Lower lobe of right lung (tissue), 2 donors: ENCODE data around the gene TSBP1. TPM values are rescaled to one million over a fixed set of nuclear protein-coding genes. Genes with fewer than 3 reads are reported as not detected.

Source experiments
- ATAC-seq, 2 donors: fragments of 200-7000 bp; cut with Tn5 transposase; one replicate each; pipeline ENCODE4 v1.9.1; 2020 to 2022; ENCODE audit warnings: mild to moderate bottlenecking in 2 of 2, moderate library complexity in 2 of 2
- DNase-seq: peaks from one replicate; pipeline ENCODE4 v3.0.0-alpha.2; 2020
- H3K27ac ChIP-seq: fragments of 200-600 bp; one replicate; pipeline ENCODE4 v1.8.0; 2022
- H3K27me3 ChIP-seq: fragments of 200-600 bp; one replicate; pipeline ENCODE4 v1.8.0; 2022; ENCODE audit warnings: low read depth
- H3K36me3 ChIP-seq: fragments of 200-600 bp; one replicate; pipeline ENCODE4 v1.8.0; 2022; ENCODE audit warnings: mild to moderate bottlenecking
- H3K4me1 ChIP-seq: fragments of 200-600 bp; one replicate; pipeline ENCODE4 v1.8.0; 2022
- H3K4me3 ChIP-seq: fragments of 200-600 bp; one replicate; pipeline ENCODE4 v1.8.0; 2022; ENCODE audit warnings: mild to moderate bottlenecking
- H3K9me3 ChIP-seq: fragments of 200-600 bp; one replicate; pipeline ENCODE4 v1.8.0; 2022
- intact Hi-C: fragments of 100-400 bp; cut with DNase I; formaldehyde crosslinking; loops from one replicate; pipeline ENCODE4 v1.11.0; 2022
- total RNA-seq: library from RNA; stranded (reverse); fragmentation: NEBNext Ultra II Directional; extraction: Animal tissue kit (Norgen Biotek cat#: 25700); gene quantifications from one replicate; pipeline ENCODE4 v1.2.1, GENCODE V29; 2021
- TF ChIP-seq, protein P1 (sequence below): fragments of 200-600 bp; IDR thresholded peaks from one replicate; pipeline ENCODE4 v1.8.0; 2022; ENCODE audit warnings: antibody characterized with exemption, mild to moderate bottlenecking
- donor health status: DM: no; HTN: yes; CAD: no; lungs with severe emphysema.

Gene TSBP1
- total RNA-seq, 1 donor from 2014 or later = not detected

DNA sequence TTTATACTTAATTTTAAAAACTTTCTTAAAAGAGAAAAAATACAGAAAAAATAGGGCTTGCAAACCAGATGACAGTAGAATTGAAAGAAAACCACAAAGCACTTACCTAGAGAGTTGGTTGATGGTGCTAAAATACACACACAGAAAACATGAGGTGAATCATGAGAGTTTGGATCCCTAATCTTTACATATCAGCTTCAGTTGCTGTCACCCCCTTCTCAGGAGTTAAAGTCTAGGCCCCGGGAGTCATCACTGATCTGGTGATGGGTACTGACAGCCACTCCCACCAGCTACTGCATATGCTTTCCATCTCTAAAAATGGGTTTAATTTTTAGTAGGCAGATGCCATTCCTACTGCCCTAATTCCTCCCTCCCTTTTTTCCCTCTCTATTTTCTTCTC lies 16.7 kb downstream of the TSBP1 start:
- no peak overlapping the region for H3K4me3 ChIP-seq
- no peaks in the 10 kb centered on the region for H3K27me3 ChIP-seq
- DNase-seq = no peak
- TF ChIP-seq, protein P1, sequence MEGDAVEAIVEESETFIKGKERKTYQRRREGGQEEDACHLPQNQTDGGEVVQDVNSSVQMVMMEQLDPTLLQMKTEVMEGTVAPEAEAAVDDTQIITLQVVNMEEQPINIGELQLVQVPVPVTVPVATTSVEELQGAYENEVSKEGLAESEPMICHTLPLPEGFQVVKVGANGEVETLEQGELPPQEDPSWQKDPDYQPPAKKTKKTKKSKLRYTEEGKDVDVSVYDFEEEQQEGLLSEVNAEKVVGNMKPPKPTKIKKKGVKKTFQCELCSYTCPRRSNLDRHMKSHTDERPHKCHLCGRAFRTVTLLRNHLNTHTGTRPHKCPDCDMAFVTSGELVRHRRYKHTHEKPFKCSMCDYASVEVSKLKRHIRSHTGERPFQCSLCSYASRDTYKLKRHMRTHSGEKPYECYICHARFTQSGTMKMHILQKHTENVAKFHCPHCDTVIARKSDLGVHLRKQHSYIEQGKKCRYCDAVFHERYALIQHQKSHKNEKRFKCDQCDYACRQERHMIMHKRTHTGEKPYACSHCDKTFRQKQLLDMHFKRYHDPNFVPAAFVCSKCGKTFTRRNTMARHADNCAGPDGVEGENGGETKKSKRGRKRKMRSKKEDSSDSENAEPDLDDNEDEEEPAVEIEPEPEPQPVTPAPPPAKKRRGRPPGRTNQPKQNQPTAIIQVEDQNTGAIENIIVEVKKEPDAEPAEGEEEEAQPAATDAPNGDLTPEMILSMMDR = no peak
- no peaks in the 10 kb centered on the region for H3K9me3 ChIP-seq
- no peaks in the 10 kb centered on the region for H3K4me1 ChIP-seq
- intact Hi-C loops = no loop called here
- H3K27ac ChIP-seq = no peak overlapping the region
- no peak for ATAC-seq
- no peaks in the 10 kb centered on the region for H3K36me3 ChIP-seq

DNA sequence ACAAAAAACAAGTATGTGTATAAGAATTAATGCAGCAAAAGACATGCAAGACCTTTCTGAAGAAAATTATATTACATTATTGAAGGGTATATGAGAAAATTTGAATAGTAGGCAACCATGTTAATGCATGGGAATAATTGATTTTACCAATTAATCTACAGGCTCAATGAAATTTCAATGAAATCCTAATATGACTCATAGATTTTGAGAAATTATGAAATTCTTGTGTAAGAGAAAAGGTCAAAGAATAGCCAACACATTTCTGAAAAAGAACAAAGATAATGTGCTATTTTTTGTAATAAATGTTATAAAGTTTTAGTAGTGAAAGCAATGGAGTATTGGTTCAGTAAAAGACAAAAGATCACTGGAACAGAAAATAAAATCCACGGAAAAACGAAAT lies 18.4 kb downstream of the TSBP1 start:
- no peak for ATAC-seq
- Histone ChIP-seq H3K27ac (no peak overlapping the region), H3K4me3 (no peak overlapping the region)

DNA sequence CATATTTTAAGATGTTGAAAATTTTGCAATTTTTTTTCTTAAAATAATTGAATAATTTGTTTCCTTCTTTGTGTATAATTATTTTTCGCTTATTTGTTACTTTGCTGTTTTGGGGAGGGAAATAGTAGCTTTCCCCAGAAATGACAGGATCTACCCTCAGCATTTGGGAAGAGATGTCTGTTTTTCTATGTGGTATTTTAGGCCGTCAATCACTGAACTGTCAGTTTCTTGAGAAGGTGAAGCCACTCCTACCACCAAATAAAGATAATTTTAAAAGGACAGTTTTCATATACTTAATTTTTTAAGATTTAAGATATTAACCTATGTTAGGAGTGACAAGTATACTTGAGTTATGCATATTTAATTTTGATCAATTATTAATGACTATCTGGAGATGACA lies 31.5 kb downstream of the TSBP1 start:
- DNase-seq = no peak
- intact Hi-C loops = no loop called here
- Histone ChIP-seq H3K4me3 (no peak overlapping the region), H3K9me3 (no peaks in the 10 kb centered on the region), H3K27ac (no peak overlapping the region), H3K36me3 (no peaks in the 10 kb centered on the region), H3K4me1 (peaks cover 3% of the 10 kb centered on the region), H3K27me3 (no peaks in the 10 kb centered on the region)
- no peak for ATAC-seq
- TF ChIP-seq, protein P1 = no peak

More for the DNA sequence above, 18.4 kb downstream of the TSBP1 start:
- DNase-seq = no peak
- Histone ChIP-seq H3K27me3 (no peaks in the 10 kb centered on the region), H3K4me1 (no peaks in the 10 kb centered on the region), H3K36me3 (no peaks in the 10 kb centered on the region), H3K9me3 (no peaks in the 10 kb centered on the region)
- TF ChIP-seq, protein P1 = no peak
- intact Hi-C loops = no loop called here

DNA sequence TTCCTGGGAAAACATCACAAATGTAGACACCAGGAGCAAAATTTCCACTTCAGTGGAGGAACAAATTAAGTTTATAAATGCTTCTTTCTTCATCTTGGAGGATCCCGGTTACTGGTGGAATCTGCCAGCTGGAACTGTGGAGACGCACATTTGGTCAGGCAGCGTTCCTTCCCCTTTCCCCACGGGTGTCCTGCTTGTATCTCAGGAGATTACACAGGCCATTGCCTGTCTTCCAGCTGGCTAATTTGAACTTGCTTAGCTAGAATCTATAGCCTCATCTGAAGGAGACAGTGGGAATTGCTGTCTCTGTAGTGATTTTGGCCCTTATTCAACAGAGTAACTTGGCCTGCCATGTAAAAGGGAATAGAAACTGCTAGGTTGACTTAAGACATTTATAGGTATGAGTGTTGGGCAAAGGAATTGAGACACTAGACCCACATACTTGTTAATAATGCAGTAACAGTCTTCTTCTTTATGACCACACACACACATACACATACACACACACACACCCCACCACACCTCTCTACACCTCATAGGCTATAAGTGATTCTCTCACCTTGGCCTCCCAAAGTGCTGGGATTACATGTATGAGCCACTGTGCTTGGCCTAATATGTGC lies 34.4 kb downstream of the TSBP1 start:
- Histone ChIP-seq H3K9me3 (no peaks in the 10 kb centered on the region), H3K27me3 (no peaks in the 10 kb centered on the region), H3K36me3 (no peaks in the 10 kb centered on the region), H3K4me1 (peaks cover 3% of the 10 kb centered on the region), H3K4me3 (no peak overlapping the region), H3K27ac (no peak overlapping the region)
- DNase-seq (no peak), ATAC-seq (no peak)
- TF ChIP-seq, protein P1 = no peak
- intact Hi-C loops = no loop called here

DNA sequence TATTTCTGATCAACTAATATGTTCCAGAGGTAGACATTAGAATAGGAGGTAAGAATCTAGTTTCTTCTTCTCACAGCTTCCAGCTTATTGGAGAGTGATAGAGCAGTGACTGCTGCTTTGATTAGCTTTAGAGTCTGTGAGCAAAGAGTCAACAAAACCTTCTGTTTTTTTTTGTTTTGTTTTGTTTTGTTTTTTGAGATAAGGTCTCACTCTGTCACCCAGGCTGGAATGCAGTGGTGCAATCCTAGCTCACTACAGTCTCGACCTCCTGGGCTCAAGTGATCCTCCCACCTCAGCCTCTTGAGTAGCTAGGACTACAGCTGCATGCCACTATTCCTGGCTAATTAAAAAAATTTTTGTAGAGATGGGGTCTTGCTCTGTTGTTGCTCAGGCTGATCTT lies 39.3 kb downstream of the TSBP1 start:
- no peaks in the 10 kb centered on the region for H3K27me3 ChIP-seq
- DNase-seq (no peak), ATAC-seq (no peak)
- peaks cover 3% of the 10 kb centered on the region for H3K4me1 ChIP-seq
- H3K9me3 ChIP-seq = no peaks in the 10 kb centered on the region
- no peak overlapping the region for H3K27ac ChIP-seq
- TF ChIP-seq, protein P1 = no peak
- no peak overlapping the region for H3K4me3 ChIP-seq
- H3K36me3 ChIP-seq = no peaks in the 10 kb centered on the region
- intact Hi-C loops = no loop called here
